GM18909 (cell line): Measurements from ENCODE around the gene GRAMD4.
"Not testable (repeated sequence)": the region's sequence is repeated elsewhere in the genome, so short reads cannot be mapped to it uniquely, and the experiment has no call there.

Experiments
- ATAC-seq: cut with Tn5 transposase; IDR thresholded peaks from one replicate; pipeline ENCODE4 v1.9.1; 2021; ENCODE audit warnings: mild to moderate bottlenecking; ENCODE audit not compliant: unreplicated experiment, poor library complexity

GRAMD4 gene

GRCh38 chr22:46634011-46634699 lies 14.0 kb downstream of the GRAMD4 start:
- ATAC-seq, result no peak

- ATAC-seq, result not testable (repeated sequence)
These were observed 14.9 kb downstream of the GRAMD4 start for GRCh38 chr22:46634973-46635685.

- no peak for ATAC-seq
These were observed 15.6 kb downstream of the GRAMD4 start for GRCh38 chr22:46635756-46636155.

DNA sequence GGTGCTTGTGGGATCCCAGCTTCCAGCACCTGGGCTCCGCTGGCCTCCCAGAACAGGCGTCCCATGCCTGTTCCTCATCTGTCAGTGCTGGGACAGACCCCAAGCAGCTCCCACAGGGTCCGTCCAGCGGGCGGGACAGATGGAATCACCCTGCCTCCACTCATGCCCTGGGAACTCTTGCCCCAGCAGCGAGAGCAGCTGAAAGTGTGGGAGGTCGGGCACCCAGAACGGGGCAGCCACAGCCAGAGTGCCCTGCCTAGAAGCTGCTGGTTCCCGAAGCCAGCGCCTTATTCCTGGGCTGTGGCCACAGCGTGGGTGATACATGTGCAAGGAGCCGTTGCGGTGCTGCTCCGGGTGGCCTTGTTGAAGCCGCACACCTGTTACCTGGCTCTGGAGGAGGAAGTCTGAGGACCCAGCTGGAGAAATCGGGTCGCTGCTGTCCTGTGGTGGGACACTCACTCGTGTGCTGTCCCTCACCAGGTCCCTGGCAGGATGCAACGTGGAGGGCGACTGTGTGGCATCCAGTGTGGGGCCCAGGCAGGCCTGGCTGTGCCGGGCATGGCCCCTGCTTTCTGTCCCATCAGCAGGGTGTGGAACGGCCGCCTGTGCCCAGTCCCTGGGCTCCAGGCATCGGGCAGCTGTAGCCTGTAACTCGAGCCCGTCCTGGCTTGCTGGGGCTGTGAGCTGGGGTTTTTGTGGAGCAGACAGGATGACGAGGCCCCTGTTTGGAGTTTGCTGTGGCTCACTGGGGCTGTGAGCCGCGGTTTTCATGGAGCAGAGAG lies 16.2 kb downstream of the GRAMD4 start:
- ATAC-seq, result no peak

GRCh38 chr22:46637711-46638600 lies 17.8 kb downstream of the GRAMD4 start:
- no peak for ATAC-seq

DNA sequence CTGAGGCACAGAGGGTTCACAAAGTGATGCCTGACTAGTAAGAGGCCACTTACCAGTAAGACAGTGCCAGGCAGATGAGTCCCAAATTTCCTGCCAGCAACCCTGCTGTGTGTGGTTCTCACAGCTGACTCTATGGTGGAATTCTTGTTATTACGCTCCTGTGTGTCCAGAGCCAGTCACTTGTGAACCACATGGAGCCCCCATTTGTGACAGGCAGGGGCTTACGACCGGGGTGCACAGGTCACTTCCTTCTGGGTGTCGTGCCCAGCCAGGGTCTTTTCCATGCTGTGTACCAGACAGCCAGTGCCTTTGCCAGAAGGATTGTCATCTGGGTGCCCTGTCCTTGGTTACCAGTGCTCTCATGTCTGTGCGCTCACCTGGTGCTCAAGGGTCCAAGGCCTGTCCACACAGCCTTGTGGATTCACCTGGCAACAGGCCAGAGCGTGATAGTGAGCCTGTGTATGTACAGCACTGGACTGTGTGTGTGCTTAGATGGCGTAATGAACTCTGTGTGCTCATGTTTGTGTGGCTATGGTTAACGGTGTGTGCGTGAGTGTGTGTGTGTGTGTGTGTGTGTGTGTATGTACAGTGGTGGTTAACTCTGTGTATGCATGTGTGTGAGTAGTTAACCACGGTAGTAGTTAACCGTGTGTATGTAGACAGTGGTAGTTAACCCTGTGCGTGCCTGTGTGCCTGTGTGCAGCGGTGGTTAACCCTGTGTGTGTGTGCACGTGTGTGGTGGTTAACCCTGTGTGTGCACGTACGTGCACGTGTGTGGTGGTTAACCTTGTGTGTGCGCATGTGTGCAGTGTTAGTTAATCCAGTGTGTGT lies 18.6 kb downstream of the GRAMD4 start:
- no peak for ATAC-seq

DNA sequence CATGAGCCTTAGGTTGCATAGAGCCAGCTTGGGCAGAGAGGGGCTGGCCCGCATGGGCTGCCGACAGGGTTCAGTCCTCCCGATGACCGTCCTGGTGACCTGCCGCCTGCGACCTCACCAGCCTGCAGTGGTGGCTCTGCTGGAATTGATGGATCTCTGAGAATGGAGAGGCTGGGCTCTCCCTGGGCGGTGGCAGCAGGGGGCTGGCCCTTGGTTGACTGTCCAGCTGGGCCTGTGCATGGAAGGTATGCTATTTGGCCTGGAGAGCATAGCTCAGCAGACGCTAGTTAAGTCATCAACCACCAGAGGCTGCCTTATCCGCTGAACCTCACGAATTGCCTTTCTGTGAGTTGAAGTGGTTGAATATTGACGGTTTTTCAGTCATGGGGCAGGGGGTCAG lies 19.7 kb downstream of the GRAMD4 start:
- ATAC-seq, result no peak

DNA sequence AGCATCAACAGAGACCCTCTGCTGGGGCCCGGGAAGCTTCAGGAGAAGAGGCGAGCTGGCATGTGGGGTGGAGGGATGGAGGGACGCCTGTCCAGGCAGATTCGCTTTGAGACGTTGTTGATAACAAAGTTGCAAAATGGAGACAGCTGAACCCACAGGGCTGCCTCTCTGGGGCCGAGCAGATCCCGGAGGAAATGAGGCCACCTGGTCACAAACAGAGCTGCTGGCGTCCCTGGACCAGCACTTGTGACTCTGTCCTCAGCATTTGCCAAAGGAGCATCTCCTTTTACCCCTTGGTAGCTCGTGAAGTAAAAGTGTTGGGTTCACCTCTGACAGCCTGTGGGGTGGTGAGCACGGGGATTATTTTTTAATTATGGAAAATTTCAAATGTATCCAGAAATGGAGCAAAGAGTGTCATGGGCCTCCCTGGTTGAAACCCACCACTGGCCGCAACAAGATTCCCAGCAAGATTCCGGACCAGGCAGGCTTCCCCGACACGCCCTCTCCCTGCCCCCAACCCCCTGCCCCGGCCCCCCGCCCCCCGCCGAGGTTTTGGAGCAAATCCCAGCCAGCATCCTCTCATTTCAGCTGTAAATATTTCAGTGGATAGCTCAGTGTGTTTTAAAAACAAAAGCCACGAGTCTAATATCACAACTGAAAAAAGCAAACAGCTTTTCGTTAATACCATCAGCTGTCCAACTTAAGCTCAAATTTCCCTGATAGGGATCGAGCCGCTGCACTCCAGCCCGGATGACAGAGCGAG lies 20.3 kb downstream of the GRAMD4 start:
- no peak for ATAC-seq

DNA sequence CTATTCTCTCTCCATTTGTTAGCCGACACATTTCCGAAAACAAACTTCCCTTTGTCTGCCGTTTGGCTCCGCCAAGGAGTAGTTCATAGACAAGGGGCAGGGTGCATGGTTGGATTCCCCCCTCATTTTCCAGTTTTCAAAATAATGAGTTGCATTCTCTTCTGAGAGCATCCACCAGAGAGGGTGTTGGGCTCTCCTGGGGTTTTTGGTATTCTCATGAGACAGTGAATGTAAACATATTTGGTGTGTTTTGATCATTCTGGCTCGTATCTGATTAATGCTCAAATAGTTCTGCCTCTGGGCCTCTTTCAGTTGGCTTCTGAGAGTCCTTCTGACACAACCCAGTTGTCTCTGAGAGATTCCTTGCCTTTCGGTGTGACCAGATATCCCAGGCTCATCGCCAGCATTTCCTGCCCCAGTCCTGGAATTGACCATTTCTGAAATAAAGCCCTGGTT lies 21.7 kb downstream of the GRAMD4 start:
- ATAC-seq, result no peak

- not testable (repeated sequence) for ATAC-seq
These were observed 22.8 kb downstream of the GRAMD4 start for GRCh38 chr22:46642840-46643480.

- no peak for ATAC-seq
These were observed 26.5 kb downstream of the GRAMD4 start for GRCh38 chr22:46646531-46647215.

GRCh38 chr22:46648225-46648820 lies 28.1 kb downstream of the GRAMD4 start:
- not testable (repeated sequence) for ATAC-seq

DNA sequence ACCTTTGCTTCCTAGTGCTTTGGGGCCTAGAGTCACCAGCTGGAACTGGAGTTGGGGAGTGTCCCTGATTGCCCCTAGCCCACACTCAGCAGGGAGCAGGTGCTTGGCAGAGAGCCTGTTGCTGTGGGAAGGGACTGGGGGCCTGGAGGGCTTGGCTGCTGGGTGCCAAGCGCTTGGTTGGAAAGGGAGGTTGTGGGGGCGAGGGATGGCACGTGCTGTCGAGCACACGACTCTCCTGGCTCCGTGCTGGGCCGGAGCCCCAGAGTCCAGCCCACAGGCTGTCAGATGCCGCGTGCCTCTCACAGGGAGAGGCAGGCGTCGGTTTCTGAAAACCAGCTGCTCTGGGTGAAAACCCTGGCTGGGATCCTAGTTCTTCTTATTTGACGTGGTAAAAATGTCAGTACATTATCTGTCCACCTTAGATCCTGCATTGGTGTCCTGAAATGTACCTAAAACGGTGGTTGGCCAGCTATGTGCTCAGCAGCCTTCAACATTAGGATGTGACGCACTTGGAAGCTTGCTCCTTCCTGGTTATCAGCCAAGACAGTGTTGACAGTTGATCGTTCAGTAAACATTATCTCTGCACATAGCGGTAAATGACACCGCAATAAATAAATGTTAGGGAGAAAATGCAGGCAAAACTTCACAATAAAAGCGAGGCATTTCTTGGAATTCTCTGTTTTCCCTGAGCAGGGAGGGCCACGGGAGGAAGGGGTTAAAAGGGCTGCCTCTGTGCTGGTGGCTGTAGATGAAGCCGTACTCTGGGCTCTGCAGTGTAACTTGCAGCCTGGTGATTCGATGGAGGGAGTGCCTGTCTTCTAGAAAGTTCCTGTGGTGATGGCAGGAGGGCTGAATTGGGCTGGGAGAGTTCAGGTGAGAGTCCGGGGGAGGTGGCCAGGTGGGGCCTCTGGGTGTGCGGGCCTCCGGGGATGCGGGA lies 29.2 kb downstream of the GRAMD4 start:
- ATAC-seq, result no peak

DNA sequence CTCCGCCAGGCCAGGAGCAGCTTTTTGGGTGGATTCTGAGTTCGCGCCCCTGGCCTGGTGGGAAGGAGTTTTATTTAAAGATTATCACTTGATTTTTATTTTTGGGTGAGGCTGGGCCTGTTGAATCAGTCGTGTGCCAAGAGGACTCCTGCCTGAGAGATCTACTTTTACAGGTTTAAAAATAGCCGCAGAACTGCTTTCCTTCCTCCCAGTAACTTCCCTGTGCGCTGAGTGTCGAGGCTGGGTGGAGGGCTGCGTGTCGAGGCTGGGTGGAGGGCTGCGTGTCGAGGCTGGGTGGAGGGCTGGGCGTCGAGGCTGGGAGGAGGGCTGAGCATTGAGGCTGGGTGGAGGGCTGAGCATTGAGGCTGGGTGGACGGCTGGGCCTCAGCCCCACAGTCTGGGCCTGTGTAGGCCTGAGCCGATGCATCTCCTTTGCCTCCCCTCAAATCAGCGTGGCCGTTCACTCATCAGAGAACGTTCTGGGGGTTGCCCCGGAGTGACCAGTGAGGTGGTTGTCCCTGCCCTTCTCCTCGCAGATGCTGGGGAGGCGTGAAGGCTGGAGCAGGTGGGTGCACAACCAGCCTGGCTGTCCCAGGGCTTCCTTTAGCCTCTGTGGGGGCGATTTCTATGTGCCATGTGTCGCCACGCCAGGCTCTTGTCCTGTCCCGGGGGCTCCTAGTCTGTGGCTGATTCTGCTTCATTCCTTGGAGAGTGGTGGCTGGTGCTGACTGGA lies 30.1 kb downstream of the GRAMD4 start:
- no peak for ATAC-seq

- ATAC-seq, result no peak
These were observed 31.1 kb downstream of the GRAMD4 start for GRCh38 chr22:46651316-46651715.
